HG03558 (cell line): Measurements from ENCODE around the gene A1BG.

Source experiments
- ATAC-seq: cut with Tn5 transposase; IDR thresholded peaks from one replicate; pipeline ENCODE4 v1.9.1; 2021; ENCODE audit warnings: moderate number of reproducible peaks; ENCODE audit not compliant: unreplicated experiment; ENCODE audit errors: extremely low read depth

The A1BG gene

DNA sequence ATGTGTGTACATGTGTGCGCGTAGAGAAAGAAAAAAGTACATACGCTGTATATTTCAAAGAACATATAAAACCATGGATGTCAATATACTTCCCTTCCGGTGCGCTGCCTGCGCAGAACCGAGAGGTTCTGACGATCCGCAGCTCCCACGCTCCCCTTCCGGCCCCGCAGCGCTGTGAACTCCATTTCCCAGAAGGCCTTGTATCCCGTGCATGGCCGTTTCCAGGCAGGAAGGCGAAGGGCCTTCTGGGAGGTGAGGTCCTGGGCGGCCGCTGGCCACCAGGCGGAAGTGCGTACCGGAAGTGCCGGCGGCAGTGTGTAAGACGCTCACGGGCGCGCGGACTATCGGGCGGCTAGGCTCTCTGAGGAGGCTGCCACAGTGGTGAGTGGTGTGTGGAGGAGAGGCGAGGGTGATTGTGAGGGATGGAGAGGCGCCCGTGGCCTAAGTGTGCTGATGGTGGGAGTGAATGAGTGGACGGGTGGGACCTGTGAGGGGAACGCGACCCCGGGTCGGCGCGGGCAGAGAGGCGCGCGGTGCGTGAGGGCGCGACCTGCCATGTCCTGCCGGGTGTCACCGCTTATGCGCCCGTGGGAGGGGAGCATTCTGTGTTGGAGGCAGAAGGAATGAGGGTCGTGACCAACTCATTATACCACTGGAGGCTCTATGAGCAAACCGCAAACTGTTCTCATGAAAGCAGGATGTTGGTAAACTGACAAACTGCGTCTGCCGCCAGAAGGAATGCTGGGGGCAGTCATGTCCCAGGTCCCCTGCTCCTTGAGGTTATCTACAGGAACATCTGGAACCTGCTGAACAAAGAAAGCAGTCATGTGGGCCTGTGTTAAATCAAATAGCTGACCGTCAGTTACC is 48.0 kb downstream of the A1BG start, which contains the start of gene ERVK3-1:
TSS of gene ERVK3-1 (plus strand) at position 313 of the 867 bp plus-strand sequence. CDS start 6,792 bp downstream, outside the sequence.
- peak; percentile 90 for ATAC-seq

DNA sequence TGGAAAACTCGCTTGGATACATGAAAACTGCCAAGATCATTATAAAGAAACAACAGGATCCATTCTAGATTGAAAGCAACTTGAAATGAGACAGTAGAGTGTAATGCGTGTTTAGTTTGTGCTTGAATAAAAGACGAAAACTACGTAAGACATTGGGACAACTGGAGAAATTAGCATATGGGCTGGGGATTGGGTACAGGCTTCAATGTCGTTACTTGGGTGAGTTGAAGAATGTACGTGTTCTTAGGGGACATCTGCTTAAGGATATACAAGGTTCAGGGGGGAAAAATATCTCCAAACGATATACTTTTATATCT is 48.6 kb downstream of the A1BG start:
- ATAC-seq = no peak

DNA sequence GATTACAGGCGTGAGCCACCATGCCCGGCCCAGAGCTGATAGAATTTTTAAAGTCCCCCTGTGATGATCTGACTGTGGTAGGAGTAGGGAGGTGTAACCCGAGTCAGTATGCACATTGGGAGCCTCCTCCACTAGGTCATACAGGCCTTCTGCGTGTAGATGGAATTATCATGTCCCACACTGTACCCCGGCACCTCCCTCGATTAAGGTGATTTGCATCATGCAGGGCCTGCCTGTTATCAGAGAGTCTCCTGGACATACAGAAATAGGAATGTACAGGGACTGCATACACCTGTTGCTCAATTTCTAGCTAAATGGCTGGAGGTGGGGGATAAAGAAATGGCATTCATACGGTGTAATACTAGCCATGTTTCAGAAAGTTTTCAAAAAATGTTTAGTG is 49.0 kb downstream of the A1BG start:
- ATAC-seq = no peak

DNA sequence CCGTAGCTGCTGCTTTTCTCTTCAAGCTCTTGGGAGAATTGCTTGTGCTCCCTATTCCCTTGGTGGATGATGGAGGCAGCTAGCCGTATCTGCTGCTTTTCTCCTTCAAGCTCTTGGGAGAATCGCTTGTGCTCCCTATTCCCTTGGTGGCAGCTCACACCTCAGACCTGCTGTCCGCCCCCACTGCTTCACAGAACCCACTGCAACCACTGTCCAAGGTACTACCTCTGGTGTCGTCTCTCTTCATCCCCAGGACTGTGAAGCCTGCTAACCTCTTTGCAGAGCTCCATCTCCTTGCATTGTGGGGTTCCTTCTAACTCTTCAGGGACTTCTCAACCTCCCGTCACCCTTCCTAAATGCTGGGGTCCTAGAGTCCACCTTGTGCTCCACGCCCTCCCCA is 52.7 kb downstream of the A1BG start:
- ATAC-seq = no peak

DNA sequence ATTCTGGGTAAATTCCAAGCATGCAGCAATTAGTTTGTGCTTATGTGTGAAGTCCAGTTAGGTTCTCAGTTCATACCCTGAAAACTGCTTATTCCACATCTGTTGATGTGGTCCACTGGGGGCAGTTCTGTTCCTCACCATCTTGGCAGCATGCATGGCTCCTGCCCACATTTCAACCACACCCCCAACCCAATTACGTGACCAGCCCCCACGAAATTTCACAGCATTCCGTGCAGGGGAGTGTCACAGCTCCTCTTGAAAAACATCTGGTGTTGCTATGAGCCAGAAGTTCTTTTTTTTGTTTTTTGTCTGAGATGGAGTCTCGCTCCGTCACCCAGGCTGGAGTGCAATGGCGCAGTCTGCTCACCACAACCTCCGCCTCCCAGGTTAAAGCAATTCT is 57.2 kb downstream of the A1BG start:
- ATAC-seq = no peak
